ENCODE data around the gene EXOC3L4.
A peak's percentile ranks its signal among the peaks of the same experiment; 100 is the strongest.

DNA sequence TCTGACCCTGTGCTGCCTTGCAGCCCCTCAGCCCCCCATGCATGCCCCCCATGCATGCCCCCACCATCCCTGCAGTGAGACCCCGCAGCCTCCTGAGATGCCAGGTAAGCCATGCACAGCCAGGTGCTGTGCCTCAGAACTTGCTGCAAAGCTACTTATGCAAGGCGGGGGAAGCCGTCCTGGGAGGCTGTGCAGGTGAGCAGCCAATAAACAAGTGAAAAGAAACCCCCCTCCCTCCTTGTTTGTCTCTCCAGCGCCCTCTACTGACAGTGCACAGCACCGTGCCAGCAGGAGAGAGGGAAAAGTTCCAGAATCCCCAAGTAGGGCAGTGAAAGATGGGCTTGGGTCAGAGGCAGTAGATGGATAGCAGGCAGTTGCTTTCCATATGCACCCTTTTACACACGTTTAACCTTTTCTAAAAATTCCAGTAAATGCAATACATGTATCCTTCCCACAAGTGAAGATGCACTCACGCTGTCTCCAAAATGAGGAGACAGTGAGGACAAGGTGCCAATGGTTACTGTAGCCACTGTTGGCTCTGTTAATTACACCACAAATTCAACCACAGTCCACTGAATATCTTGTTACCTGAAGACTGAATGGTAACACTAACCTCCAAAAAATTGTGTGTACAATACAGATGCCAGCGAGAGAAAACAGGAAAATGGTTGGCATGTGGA, 46.7 kb downstream of the EXOC3L4 start:
- TF ChIP-seq POLR2A (IDR thresholded peaks at IDR 0.05), result no peak
- TF ChIP-seq, protein P1, sequence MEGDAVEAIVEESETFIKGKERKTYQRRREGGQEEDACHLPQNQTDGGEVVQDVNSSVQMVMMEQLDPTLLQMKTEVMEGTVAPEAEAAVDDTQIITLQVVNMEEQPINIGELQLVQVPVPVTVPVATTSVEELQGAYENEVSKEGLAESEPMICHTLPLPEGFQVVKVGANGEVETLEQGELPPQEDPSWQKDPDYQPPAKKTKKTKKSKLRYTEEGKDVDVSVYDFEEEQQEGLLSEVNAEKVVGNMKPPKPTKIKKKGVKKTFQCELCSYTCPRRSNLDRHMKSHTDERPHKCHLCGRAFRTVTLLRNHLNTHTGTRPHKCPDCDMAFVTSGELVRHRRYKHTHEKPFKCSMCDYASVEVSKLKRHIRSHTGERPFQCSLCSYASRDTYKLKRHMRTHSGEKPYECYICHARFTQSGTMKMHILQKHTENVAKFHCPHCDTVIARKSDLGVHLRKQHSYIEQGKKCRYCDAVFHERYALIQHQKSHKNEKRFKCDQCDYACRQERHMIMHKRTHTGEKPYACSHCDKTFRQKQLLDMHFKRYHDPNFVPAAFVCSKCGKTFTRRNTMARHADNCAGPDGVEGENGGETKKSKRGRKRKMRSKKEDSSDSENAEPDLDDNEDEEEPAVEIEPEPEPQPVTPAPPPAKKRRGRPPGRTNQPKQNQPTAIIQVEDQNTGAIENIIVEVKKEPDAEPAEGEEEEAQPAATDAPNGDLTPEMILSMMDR (IDR thresholded peaks at IDR 0.05), result peak in 4 of 7 experiments; percentile 39 to 55 (median 46)
